Mesendoderm (in vitro differentiated cells): Measurements from ENCODE around the gene TAB2.

Source experiments
- DNase-seq: peaks from one replicate; pipeline ENCODE4 v3.0.0; 2013
- H2AK5ac ChIP-seq: 2 replicates; pipeline ENCODE4 v1.6.1; 2013; ENCODE audit warnings: low read length, inconsistent platforms
- H2BK120ac ChIP-seq: 2 replicates; pipeline ENCODE4 v1.6.1; 2013; ENCODE audit warnings: low read depth, mild to moderate bottlenecking, low read length, moderate library complexity, mixed read lengths
- H2BK15ac ChIP-seq: replicated peaks from 2 replicates; pipeline ENCODE4 v1.6.1; 2013; ENCODE audit warnings: low read depth, mild to moderate bottlenecking, moderate library complexity
- H2BK5ac ChIP-seq: 2 replicates; pipeline ENCODE4 v1.6.1; 2013; ENCODE audit warnings: low read length, inconsistent platforms
- H3K18ac ChIP-seq: 2 replicates; pipeline ENCODE4 v1.6.1; 2013; ENCODE audit warnings: mild to moderate bottlenecking, low read length, mixed read lengths
- H3K23ac ChIP-seq: one replicate; pipeline ENCODE4 v1.6.1; 2013; ENCODE audit warnings: low read length
- H3K27ac ChIP-seq: 2 replicates; pipeline ENCODE4 v1.5.1; 2013; ENCODE audit warnings: low read depth, mild to moderate bottlenecking, inconsistent platforms, low read length, moderate library complexity
- H3K27me3 ChIP-seq: 2 replicates; pipeline ENCODE4 v1.6.1; 2013; ENCODE audit warnings: low read length, control low read depth, mild to moderate bottlenecking, inconsistent platforms; ENCODE audit not compliant: insufficient read depth, poor library complexity
- H3K36me3 ChIP-seq: 2 replicates; pipeline ENCODE4 v1.6.1; 2013; ENCODE audit warnings: low read length, inconsistent platforms; ENCODE audit not compliant: control insufficient read depth, insufficient read depth
- H3K4ac ChIP-seq: one replicate; pipeline ENCODE4 v1.6.1; 2013; ENCODE audit warnings: low read depth, mild to moderate bottlenecking, low read length, moderate library complexity
- H3K4me1 ChIP-seq: 2 replicates; pipeline ENCODE4 v1.6.1; 2013; ENCODE audit warnings: low read depth, low read length, inconsistent platforms; ENCODE audit not compliant: control insufficient read depth
- H3K4me2 ChIP-seq: 2 replicates; pipeline ENCODE4 v1.6.1; 2013; ENCODE audit warnings: low read length
- H3K4me3 ChIP-seq: 2 replicates; pipeline ENCODE4 v1.5.1; 2013; ENCODE audit warnings: mild to moderate bottlenecking, low read length
- H3K56ac ChIP-seq: one replicate; pipeline ENCODE4 v1.6.1; 2013; ENCODE audit warnings: low read length
- H3K79me1 ChIP-seq: 2 replicates; pipeline ENCODE4 v1.6.1; 2013; ENCODE audit warnings: low read length, inconsistent platforms
- H3K79me2 ChIP-seq: 2 replicates; pipeline ENCODE4 v1.6.1; 2013; ENCODE audit warnings: mild to moderate bottlenecking, low read length; ENCODE audit not compliant: control insufficient read depth, insufficient read depth
- H3K9ac ChIP-seq: 2 replicates; pipeline ENCODE4 v1.6.1; 2013; ENCODE audit warnings: low read length, inconsistent platforms
- H4K5ac ChIP-seq: one replicate; pipeline ENCODE4 v1.6.1; 2013; ENCODE audit warnings: low read length
- H4K8ac ChIP-seq: one replicate; pipeline ENCODE4 v1.6.1; 2013; ENCODE audit warnings: low read depth, mild to moderate bottlenecking, control low read depth, low read length, moderate library complexity
- WGBS: extraction: QIAGEN DNeasy Blood & Tissue Kit; methylation state at CpG from one replicate; pipeline ENCODE4 v1.1.7; 2013; ENCODE audit warnings: low lambda C conversion rate, missing lambda C conversion rate; ENCODE audit not compliant: insufficient coverage; ENCODE audit errors: extremely low coverage; 5-methylcytosine and 5-hydroxymethylcytosine counted together

Gene TAB2

GRCh38 chr6:149273318-149273717, 44.2 kb upstream of the TAB2 start:
- H3K79me1 ChIP-seq, result no peaks in the 10 kb centered on the region
- H3K27me3 ChIP-seq, result no peaks in the 10 kb centered on the region
- WGBS, result no CpG with 5 or more reads among the region's 4 CpGs
- H3K4me2 ChIP-seq, result no peak overlapping the region
- no peak overlapping the region for H3K18ac ChIP-seq
- no peaks in the 10 kb centered on the region for H3K36me3 ChIP-seq
- H3K4me1 ChIP-seq, result no peaks in the 10 kb centered on the region
- no peak overlapping the region for H3K23ac ChIP-seq
- no peak overlapping the region for H3K27ac ChIP-seq
- H4K5ac ChIP-seq, result no peak overlapping the region
- H3K4ac ChIP-seq, result no peak overlapping the region
- H3K4me3 ChIP-seq, result no peak overlapping the region
- H3K9ac ChIP-seq, result no peak overlapping the region
- no peak for DNase-seq
- H4K8ac ChIP-seq, result no peak overlapping the region
- H3K56ac ChIP-seq, result no peak overlapping the region
- H2AK5ac ChIP-seq, result no peak overlapping the region
- H3K79me2 ChIP-seq, result no peaks in the 10 kb centered on the region
- no peak overlapping the region for H2BK120ac ChIP-seq
- H2BK5ac ChIP-seq, result no peak overlapping the region
- no peak overlapping the region for H2BK15ac ChIP-seq

DNA sequence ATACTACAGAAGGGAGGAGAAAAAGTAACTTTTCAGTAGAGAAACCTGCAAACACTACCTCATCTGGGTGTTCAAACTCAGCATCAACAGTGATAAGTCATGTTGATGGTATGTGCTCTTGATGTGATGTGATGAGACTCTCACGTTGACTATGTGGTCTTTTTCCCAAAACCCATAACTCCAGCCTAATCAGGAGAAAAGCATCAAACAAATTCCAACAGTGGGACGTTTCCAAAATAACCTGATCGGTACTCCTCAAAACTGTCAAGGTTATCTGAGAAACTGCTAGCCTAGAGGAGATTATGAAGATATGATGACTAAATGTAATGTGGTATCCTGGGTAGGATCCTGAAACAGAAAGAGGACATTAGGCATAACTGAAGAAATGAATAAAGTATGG, 41.9 kb upstream of the TAB2 start:
- Histone ChIP-seq H3K4me3 (no peak overlapping the region), H3K27ac (no peak overlapping the region), H3K27me3 (no peaks in the 10 kb centered on the region), H3K56ac (no peak overlapping the region), H3K79me1 (no peaks in the 10 kb centered on the region), H4K8ac (no peak overlapping the region), H3K23ac (no peak overlapping the region), H4K5ac (no peak overlapping the region), H3K9ac (no peak overlapping the region), H3K4me2 (no peak overlapping the region), H2BK15ac (no peak overlapping the region), H3K4ac (no peak overlapping the region), H2AK5ac (no peak overlapping the region), H3K18ac (no peak overlapping the region), H3K79me2 (no peaks in the 10 kb centered on the region), H3K36me3 (no peaks in the 10 kb centered on the region), H2BK5ac (no peak overlapping the region), H3K4me1 (no peaks in the 10 kb centered on the region), H2BK120ac (no peak overlapping the region)
- DNase-seq, result no peak
- no CpG with 5 or more reads among the region's 3 CpGs for WGBS

DNA sequence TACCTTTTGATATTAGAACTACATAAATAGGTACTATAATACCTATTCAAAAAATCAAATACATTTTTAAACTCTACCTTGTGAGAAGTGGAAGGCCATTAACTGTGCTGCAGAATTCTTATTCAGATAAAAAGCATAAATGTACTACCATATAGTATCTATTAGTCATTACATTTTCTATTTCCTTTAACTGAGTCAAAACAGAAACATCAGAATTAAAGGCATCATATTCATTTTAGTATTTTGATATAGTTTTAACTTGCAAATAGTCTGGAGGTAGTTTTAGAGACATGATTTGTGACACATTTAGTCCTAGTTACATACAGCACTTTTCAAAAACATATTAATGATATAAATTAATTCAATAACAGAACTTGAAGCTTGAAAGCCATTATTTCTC, 39.9 kb upstream of the TAB2 start:
- Histone ChIP-seq H3K4me2 (no peak overlapping the region), H2BK120ac (no peak overlapping the region), H2AK5ac (no peak overlapping the region), H4K5ac (no peak overlapping the region), H2BK5ac (no peak overlapping the region), H3K27ac (no peak overlapping the region), H3K4ac (no peak overlapping the region), H3K18ac (no peak overlapping the region), H3K23ac (no peak overlapping the region), H3K79me2 (no peaks in the 10 kb centered on the region), H3K79me1 (no peaks in the 10 kb centered on the region), H3K4me3 (no peak overlapping the region), H4K8ac (no peak overlapping the region), H3K4me1 (no peaks in the 10 kb centered on the region), H3K36me3 (no peaks in the 10 kb centered on the region), H2BK15ac (no peak overlapping the region), H3K9ac (no peak overlapping the region), H3K27me3 (no peaks in the 10 kb centered on the region), H3K56ac (no peak overlapping the region)
- no peak for DNase-seq

- no CpG with 5 or more reads among the region's 1 CpG for WGBS
- Histone ChIP-seq H4K5ac (no peak overlapping the region), H4K8ac (no peak overlapping the region), H3K56ac (no peak overlapping the region), H3K4me2 (no peak overlapping the region), H2BK15ac (no peak overlapping the region), H3K9ac (no peak overlapping the region), H2BK120ac (no peak overlapping the region), H3K36me3 (no peaks in the 10 kb centered on the region), H3K27me3 (no peaks in the 10 kb centered on the region), H3K4ac (no peak overlapping the region), H3K4me1 (no peaks in the 10 kb centered on the region), H2AK5ac (no peak overlapping the region), H3K27ac (no peak overlapping the region), H3K4me3 (no peak overlapping the region), H3K79me2 (no peaks in the 10 kb centered on the region), H3K18ac (no peak overlapping the region), H3K23ac (no peak overlapping the region), H2BK5ac (no peak overlapping the region), H3K79me1 (no peaks in the 10 kb centered on the region)
- DNase-seq, result no peak
Observed at GRCh38 chr6:149278997-149279396, 38.5 kb upstream of the TAB2 start.

DNA sequence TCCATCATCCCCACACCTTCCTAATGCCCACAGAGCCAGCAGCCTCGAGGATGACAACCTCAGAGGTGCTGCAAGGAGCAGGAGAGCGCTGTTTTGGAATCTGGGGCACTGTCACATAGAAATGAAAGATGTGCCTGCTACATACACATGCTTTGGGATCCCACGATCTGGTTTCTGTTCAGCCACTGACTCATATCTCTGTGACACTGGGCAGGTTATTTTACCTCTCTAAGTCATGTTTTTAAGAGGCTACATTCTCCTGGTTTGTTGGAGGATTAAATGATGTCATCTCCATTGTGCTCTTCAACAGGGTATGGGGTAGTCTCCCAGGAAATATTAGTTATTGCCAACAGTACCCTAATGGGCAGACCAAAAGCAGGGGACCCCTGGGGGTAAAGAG, 32.6 kb upstream of the TAB2 start:
- Histone ChIP-seq H2AK5ac (no peak overlapping the region), H3K79me1 (no peaks in the 10 kb centered on the region), H4K8ac (no peak overlapping the region), H3K18ac (no peak overlapping the region), H3K4me1 (no peaks in the 10 kb centered on the region), H3K4ac (no peak overlapping the region), H3K27me3 (no peaks in the 10 kb centered on the region), H3K79me2 (no peaks in the 10 kb centered on the region), H3K56ac (no peak overlapping the region), H3K4me3 (no peak overlapping the region), H3K27ac (no peak overlapping the region), H3K9ac (no peak overlapping the region), H2BK15ac (no peak overlapping the region), H3K23ac (no peak overlapping the region), H2BK5ac (no peak overlapping the region), H4K5ac (no peak overlapping the region), H2BK120ac (no peak overlapping the region), H3K36me3 (no peaks in the 10 kb centered on the region), H3K4me2 (no peak overlapping the region)
- WGBS, result no CpG with 5 or more reads among the region's 3 CpGs
- DNase-seq, result no peak

GRCh38 chr6:149285626-149286025, 31.9 kb upstream of the TAB2 start:
- no peak overlapping the region for H3K56ac ChIP-seq
- WGBS, result no CpG with 5 or more reads among the region's 6 CpGs
- no peak overlapping the region for H3K9ac ChIP-seq
- peak; percentile 31 for DNase-seq
- no peak overlapping the region for H2BK15ac ChIP-seq
- no peak overlapping the region for H3K4me2 ChIP-seq
- H3K23ac ChIP-seq, result no peak overlapping the region
- no peak overlapping the region for H2BK5ac ChIP-seq
- H3K79me1 ChIP-seq, result no peaks in the 10 kb centered on the region
- H3K4me3 ChIP-seq, result no peak overlapping the region
- no peaks in the 10 kb centered on the region for H3K27me3 ChIP-seq
- no peaks in the 10 kb centered on the region for H3K4me1 ChIP-seq
- H3K4ac ChIP-seq, result no peak overlapping the region
- no peak overlapping the region for H2BK120ac ChIP-seq
- no peak overlapping the region for H3K27ac ChIP-seq
- H3K36me3 ChIP-seq, result no peaks in the 10 kb centered on the region
- H3K18ac ChIP-seq, result no peak overlapping the region
- H2AK5ac ChIP-seq, result no peak overlapping the region
- H3K79me2 ChIP-seq, result no peaks in the 10 kb centered on the region
- H4K5ac ChIP-seq, result no peak overlapping the region
- no peak overlapping the region for H4K8ac ChIP-seq
